GM12891 (cell line): ENCODE measurements around the gene EIF5A2.

ENCODE experiments used
- POLR2AphosphoS5 ChIP-seq: IDR thresholded peaks from 2 replicates; pipeline ENCODE4 v1.6.1; 2011; ENCODE audit warnings: low read depth, low read length, control low read depth
- TAF1 ChIP-seq: IDR thresholded peaks from 2 replicates; pipeline ENCODE4 v1.6.1; 2011; ENCODE audit warnings: low read depth, low read length, control low read depth

DNA sequence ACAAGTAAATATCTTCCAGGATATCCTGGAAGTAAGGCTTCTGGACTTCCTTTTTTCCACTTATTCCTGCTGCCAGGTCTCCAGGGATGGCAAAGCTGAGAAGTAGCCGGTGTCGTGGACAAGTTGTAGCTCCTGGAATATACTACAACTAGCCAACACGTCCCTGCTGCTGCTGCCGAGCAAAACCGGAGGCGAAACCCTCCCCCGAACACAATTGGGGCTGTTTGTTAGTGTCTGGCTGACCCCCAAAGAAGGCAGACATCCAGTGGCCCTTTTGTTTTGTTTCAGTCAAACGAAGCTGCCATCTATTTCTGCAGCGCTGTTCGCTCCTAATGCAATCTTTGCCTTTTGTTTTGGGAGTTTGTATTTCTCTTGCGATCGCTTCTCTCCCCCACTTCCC lies 45.3 kb upstream of the EIF5A2 start:
- TF ChIP-seq POLR2AphosphoS5, result no peak
- TF ChIP-seq TAF1, result no peak
